C4-2B (cell line): ENCODE data around the gene STAG3.
"Not testable (repeated sequence)": the region's sequence is repeated elsewhere in the genome, so short reads cannot be mapped to it uniquely, and the experiment has no call there.

Experiments
- H3K27ac ChIP-seq: fragments of 450-650 bp; 2 replicates; pipeline ENCODE4 v1.5.1; 2017
- CTCF ChIP-seq: fragments of 450-650 bp; conservative IDR thresholded peaks from 2 replicates; pipeline ENCODE4 v1.5.1; 2017; ENCODE audit warnings: mild to moderate bottlenecking
- ZFX ChIP-seq: fragments of 450-650 bp; IDR thresholded peaks from 2 replicates; pipeline ENCODE4 v1.6.1; 2017

Gene STAG3

GRCh38 chr7:100137851-100138760 is 39.6 kb upstream of the STAG3 start:
- no peak for TF ChIP-seq ZFX
- TF ChIP-seq CTCF = no peak
- H3K27ac ChIP-seq = no peak overlapping the region

- peak overlapping the region; percentile 16; the same call in 1 of the 2 replicates for H3K27ac ChIP-seq
- no peak for TF ChIP-seq ZFX
- no peak for TF ChIP-seq CTCF
Observed at GRCh38 chr7:100141555-100141949, 36.2 kb upstream of the STAG3 start.

- TF ChIP-seq CTCF (no peak), ZFX (no peak)
- H3K27ac ChIP-seq = no peak overlapping the region
Observed at GRCh38 chr7:100142461-100142860, 35.3 kb upstream of the STAG3 start.

- not testable (repeated sequence) for H3K27ac ChIP-seq
Observed at GRCh38 chr7:100146350-100146749, 31.4 kb upstream of the STAG3 start.

GRCh38 chr7:100147278-100147677 is 30.4 kb upstream of the STAG3 start:
- TF ChIP-seq CTCF (no peak), ZFX (no peak)
- H3K27ac ChIP-seq = no peak overlapping the region

GRCh38 chr7:100148225-100148558 is 29.5 kb upstream of the STAG3 start:
- TF ChIP-seq ZFX (no peak), CTCF (no peak)
- peak overlapping the region; percentile 90 for H3K27ac ChIP-seq

GRCh38 chr7:100148559-100149328 is 29.0 kb upstream of the STAG3 start, which contains the start of gene LAMTOR4:
Gene LAMTOR4, plus strand, starts transcription at chr7:100148918. Its CDS starts 55 bp downstream, at chr7:100148973.
- no peak for TF ChIP-seq CTCF
- TF ChIP-seq ZFX = no peak
- peak within 1 kb of the TSS; percentile 90 for H3K27ac ChIP-seq
